Measurements from ENCODE around the gene NQO1.

GRCh38 chr16:69761983-69762813 is 35.8 kb upstream of the NQO1 start, which contains the start of gene WWP2:
- TF ChIP-seq CTCF (conservative IDR thresholded peaks at IDR 0.05), result no peak
- peak; percentile 83 for TF ChIP-seq ZFX (IDR thresholded peaks at IDR 0.05)

All from C4-2B (cell line).